SHP77 treated with DMSO at 0.1 percent for 48 hours (cell line): ENCODE results near the gene EFCAB8.
"Not testable (repeated sequence)": the region's sequence is repeated elsewhere in the genome, so short reads cannot be mapped to it uniquely, and the experiment has no call there.

ENCODE experiments used
- DNase-seq: peaks from one replicate; lab custom pipeline; 2025; lab: John Stamatoyannopoulos, UW

EFCAB8 gene

DNA sequence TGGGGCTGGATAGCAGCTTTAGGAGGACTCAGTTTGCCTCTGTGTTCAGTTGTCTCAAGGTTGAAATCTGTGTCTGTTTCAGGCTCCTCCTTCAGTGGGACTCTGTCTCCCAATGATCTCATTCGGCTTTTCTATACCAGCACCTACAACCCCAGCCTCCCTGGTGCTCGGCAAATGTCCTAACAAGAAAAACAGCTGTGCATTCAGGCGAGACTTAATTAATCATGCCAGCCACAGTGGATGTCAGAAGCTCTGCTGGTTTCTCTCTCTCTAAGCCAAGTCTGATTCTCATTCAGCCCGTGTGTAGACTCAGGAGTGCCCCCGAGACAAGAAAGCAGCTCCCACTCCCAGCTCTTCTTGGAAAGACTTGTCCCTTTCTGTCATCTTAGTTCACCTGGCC is 98.7 kb downstream of the EFCAB8 start:
- no peak for DNase-seq

DNA sequence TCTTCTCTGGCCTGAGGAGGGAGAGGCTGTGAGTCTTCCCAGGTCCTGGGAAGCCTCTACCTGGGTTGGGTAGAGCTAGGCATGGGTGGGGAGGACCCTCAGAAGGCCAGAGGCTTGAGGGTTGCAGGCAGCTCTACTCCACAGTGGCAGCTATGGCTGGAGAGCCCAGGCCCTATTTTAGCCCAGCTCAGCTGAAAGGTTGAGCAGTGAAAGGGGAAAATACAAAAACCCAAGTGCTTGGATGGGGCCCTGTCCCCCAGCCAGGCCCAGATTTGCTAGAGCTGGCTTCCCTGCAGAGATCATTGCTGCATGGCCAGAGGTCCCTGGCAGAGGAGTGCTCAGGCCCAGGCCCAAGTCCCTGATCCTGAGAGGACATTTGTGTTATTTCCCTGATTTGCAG is 99.9 kb downstream of the EFCAB8 start:
- DNase-seq = no peak

DNA sequence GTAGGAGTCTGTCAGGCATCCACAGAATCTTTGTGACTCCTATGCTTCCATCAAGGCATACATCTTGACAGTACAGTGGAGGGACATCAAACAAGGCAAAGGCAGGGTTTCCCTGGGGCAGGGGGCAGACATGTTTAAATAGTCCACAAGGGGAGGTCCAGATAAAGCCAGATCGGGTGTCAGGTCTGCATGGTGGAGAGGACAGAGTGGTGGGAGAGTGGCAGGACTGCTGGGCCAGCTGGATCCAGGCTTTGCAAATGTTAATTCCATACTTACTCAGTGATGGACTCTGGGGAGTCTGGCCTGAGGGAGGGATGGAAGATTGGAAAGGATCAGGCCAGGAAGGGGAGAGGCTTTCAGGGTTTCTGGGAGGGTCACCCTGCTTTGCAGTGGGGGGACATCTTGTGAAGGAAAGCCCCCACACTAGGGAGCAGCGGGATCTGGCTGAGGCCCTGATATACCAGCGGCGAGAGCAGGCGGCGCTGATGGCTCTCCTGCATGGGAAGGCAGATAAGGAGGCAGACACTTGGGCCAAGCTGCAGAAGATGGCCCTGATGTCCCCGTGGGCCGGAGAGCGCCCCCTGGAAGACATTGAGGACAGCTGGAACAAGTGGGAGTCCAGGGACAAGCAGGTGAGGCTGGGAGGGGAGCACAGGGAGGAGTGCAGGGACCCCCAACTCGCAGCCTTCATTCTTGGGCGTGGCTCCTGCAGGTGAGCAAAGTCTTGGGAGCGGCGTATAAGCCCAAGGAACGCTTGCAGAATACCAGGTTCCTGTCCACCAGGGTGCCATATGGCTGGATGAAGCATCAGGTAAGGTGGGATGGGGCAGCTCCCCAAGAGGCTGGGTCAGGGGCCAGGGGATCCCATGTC is 100.9 kb downstream of the EFCAB8 start:
- DNase-seq = no peak

DNA sequence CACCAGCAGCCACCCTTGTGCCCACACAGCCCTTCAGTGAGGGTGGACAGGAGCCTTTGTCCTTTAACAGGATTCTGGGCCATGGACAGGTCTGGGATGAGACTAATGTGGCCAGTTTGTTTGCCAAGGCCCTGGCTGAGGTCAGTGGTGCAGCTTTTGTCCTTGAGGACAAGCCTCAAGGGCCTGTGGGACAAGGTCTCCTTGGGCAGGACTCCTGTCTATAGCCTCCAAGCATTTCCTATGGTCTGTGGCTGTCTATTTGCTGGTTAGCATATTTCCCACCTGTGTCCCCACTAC is 101.4 kb downstream of the EFCAB8 start:
- no peak for DNase-seq

DNA sequence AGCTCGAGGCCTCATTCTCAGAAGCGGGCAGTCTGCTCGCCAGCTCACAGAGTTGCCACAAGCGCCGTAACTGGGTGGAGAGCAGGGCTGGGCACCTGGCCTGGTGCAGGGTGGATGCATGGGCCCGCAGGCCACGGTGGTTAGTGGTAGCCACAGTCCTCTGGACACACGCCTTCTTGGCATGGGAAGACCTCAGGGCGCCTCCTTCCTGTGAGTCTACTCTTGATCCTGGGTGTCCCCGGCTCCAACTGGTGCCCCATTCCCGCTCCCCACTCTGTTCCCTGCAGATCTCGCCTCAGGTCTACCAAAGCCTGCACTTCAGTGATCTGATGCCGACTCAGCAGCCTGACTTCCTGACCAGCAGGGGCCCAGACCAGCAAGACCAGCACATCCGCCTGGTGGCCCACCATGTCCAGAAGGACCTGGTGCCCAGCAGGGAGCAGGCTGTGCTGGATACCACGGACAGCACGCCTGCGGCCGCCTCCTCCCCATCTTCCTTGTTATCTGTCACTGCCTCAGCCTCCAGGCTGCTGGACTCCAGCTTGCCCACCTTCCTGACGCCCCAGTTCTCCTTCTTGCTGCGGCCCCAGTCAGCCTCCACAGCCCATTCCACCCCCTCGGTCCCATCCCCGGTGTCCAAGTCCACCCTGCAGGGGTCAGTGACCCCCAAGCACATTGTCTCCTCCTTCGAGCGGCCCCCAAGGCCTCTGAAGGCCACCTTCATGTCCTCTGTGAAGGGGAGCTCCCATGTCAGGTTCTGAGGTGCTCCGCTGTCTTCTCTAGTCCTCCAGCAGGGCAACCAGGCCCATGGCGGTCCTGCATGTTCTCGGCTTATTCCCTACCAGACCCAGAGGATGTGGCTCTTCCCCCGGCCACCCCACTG is 102.4 kb downstream of the EFCAB8 start:
- DNase-seq = no peak

DNA sequence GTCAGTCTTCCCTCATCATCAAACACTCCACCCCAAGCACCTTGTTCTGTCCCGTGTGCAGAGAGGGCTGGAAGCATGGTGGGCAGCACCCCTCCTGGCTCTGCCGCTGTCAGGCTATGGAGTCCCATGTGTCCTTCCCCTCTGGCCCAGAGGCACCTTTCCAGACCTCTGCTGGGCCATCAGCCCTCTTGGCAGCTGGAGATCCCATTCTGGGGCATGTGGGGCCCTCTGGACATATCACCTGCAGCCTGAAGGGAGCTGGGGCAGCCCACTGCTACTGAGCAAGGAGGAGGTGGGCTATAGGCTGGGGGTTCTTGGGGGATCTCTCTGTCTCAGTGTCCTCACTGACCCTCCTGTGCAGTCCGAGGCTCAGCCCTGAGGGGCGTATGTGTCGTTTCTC is 103.3 kb downstream of the EFCAB8 start:
- DNase-seq = no peak

DNA sequence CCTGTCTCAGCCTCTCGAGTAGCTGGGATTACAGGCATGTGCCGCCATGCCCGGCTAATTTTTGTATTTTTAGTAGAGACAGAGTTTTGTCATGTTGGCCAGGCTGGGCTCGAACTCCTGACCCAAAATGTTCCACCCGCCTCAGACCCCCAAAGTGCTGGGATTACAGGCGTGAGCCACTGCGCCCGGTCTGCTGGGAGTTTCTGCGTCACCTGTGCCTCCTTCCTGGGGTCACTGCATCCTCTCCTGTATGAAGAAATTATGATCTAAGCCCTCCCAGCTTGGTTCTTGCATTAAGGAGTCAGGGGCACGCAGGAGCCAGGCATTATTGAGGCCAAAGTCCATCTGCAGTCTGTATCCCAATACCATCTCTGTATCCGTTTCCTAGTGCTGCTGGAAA is 103.9 kb downstream of the EFCAB8 start:
- DNase-seq = not testable (repeated sequence)

DNA sequence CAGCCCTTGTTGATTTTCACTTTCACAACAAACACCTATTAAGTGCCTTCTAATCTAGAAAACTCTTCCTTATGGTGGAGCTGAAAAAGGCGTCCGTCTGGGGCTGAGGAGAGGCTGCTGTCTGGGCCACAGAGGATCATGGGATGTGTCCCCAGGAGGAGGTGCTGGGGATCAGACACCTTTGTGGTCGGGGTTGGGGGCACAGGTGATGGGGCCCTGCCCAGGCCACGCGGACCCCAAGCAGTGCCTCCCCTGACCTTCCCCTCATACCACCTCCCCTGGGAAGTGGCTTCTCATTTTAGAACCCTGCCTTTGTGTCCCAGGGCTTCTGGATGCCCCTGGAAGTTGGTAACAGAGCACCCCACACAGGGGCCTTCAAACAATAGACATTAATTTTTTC is 104.5 kb downstream of the EFCAB8 start:
- no peak for DNase-seq

DNA sequence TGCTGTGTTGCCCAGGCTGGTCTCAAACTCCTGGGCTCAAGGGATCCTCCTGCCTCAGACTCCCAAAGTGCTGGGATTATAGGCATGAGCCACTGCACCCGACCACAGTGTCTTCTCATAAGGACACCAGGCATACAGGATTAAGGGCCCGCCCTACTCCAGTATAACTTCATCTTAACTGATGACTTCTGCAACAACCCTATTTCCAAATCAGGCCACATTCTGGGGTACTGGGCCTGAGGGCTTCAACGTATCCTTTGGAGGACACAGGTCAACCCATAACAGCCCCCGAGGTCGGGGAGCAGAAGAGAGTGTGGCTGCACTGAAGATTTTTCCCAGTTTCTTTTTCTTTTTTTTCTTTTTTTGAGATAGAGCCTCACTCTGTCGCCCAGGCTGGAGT is 105.9 kb downstream of the EFCAB8 start:
- DNase-seq = no peak

DNA sequence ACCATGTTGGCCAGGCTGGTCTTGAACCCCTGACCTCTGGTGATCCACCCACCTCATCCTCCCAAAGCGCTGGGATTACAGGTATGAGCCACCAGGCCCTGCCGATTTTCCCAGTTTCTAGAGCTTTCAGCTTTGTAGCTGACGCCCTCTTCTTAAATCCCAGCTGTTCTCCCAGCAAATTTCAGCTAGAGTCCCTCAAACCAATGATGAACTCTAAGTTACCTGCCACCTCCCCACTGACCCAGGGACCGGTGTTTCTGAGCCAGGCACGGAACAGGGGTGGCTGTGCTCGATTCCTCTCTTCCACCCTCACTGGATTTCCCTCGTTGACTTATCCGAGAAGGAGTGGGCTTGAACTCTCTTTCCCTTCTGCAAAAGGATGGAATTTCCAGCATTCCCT is 106.4 kb downstream of the EFCAB8 start:
- no peak for DNase-seq

DNA sequence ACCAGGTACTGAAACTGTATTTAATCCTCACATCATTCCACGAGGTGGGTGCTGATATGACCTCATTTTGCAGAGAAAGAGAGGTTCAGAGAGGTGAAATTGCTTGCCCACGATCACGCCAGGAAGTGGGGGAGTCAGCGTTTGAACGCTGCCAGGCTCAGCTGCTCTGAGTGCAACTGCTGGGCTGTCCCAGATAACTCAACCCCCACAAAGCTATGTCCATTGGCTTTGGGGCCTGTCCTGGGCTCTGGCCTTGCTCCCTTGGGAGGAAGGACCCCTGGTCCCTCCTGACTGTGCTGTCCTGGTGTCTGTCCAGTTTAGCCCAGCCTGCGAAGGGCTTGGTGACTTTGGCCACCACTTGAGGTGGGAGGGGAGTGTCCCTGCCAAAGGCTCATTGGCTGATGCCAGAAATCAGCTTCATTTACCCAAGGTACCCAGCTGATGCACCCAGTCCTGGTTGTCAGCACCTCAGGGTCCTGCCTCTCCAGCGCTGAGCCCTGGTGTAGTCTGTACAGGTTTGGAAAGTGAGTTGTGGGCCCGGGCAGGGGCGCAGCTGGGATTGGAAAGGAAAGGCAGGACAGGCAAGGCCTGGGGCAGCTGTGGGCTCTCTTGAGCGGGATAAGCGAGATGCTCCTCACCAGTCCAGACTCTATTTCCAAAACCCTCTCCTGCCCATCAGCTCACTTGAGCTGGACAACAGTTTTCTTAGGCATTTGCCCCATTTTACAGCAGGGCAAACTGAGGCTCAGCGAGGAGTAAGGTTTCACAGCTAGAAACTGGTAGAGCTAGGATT is 107.1 kb downstream of the EFCAB8 start:
- no peak for DNase-seq

DNA sequence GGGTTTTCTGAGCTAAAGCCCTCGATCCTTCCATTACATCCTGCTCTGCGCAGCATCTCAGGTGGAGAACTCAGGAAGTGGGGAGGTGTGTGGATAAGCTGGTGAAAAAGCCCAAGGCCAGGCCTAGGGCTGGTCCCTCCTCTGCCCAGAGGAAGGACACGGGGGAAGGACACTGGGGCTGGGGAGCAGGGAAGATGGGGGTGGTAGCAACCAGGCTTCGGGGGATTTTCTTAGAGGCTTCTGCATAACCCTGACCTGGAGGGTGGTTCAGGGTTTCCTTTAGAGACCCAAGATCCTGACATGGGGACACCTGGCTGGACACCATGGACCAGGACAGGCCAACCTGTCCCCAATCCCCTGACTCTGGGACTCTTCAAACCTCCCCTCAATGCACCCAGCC is 107.7 kb downstream of the EFCAB8 start:
- no peak for DNase-seq

DNA sequence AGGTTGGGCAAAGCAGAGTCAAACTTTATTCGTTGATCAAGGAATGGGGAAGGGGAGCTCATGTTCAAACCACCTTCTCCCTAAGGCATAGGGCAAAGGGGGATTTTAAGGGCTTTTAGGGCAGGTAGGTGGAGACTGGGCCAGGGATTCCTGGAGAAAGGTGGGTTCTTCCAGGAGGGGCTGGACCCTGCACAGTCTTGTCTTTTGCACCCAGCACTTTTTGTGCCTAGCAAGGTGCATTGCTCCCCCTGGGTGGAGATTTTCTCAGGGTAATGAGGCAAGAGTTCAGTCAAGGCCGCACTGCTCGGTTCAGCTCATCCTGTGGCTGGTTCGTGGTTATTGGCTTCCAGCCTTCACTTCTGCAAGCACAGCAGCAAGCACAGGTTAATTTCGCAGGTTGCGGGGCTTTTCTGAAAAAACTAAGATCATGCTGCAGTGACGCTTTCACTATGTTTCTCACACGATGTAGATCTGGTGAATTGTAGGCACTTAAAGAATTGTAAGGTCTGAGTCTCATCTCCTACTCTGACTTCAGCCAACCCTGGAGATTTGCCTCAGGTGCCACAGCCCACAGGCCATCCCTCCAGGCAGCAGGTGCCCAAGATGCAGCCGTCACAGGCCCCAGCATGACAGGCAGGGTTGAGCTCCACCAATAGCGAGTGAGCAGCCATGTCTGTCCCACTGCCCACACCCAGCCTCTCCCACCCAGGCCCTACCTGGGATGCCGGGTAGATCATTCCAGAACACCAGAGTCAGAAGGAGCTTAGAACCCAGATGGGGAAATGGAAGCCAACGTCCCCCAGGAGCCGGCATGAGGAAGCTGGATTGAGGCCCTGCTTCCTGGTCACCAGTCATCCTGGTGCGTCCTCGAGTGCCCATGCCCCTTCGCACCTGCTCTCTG is 108.4 kb downstream of the EFCAB8 start:
- no peak for DNase-seq

DNA sequence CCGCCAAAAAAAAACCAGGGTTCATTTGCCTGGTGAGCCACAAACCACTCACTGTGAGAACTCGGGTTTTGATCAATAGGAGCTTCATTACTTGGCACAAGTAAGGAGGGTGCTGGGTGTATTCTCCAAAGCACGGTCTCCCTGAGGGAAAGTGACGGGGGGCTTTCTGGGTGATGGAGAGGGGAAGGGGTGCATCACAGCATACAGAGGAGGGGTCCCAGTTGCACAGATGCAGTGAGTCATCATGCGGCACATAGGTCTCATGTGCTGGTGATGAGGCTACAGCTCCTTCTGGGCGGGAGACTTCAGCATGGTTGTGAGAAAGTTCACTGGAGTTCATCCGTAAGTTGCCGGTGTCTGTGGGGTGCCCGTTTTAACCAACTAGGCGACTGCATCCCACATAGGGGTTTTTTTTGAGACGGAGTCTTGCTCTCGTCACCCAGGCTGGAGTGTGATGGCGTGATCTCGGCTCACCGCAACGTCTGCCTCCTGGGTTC is 109.3 kb downstream of the EFCAB8 start:
- no peak for DNase-seq

DNA sequence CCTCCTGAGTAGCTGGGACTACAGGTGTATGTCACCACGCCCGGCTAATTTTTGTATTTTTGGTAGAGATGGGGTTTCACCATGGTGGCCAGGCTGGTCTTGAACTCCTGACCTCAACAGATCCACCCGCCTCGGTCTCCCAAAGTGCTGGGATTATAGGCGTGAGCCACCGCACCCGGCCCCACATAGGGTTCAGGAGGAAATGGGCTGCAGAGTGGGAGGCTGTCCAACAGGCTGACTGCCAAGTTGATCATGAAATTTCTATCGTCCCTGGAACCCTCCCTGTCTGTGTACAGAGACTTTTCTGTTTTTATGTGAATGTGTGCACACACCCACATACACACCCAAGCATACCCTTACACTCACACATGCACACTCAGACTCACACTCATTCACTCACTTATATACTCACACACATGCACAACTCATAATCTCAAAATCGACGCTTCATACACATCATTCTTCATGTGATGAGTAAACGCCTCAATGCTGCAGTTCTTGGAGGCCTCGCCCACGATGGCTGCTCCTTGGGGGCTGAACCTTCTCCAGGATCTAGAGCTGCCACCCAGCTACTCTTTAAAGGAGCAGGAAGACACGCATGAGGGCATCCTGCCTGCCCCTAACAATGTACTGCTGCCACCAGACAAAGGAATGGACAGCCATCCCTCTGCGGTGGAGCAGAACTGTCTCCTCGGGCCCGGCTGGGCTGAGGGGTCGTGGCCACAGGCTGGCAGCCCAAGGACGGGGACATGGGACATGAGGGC is 109.9 kb downstream of the EFCAB8 start:
- no peak for DNase-seq

DNA sequence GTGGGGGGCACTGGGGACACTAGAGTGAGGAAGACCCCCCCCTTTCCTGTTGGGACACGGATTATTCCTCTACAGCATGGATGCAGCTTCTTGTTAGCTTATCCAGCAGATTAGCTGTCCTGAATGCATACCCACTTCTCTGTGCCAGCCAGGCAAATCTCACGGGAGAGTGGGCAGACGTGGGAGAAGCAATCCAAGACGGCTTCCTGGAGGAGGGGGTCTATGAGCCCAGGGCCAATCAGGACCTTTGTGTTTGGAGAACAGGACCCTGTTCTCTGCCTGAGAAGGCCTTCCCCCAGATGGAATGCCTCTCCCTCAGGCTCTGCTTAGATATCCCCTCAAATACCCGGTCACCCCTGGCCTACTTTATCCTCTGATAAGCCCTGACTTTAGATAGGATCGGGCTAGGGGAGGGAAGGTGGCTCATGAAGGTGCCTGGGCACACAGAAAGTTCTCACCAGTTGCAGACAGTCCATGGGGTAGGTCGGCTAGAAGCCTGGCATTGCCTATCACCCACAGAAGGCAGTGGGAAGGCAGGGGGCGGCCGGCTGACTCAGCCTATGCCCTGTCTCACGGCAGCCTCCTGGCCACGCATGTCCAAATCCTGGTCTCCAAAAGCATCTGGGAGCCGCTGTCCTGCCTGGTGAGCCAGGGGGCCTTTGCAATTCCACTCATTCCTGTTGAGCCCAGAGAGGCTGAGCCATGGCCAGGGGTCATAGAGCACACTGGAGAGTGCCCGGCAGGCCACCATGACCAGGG is 110.8 kb downstream of the EFCAB8 start:
- no peak for DNase-seq

DNA sequence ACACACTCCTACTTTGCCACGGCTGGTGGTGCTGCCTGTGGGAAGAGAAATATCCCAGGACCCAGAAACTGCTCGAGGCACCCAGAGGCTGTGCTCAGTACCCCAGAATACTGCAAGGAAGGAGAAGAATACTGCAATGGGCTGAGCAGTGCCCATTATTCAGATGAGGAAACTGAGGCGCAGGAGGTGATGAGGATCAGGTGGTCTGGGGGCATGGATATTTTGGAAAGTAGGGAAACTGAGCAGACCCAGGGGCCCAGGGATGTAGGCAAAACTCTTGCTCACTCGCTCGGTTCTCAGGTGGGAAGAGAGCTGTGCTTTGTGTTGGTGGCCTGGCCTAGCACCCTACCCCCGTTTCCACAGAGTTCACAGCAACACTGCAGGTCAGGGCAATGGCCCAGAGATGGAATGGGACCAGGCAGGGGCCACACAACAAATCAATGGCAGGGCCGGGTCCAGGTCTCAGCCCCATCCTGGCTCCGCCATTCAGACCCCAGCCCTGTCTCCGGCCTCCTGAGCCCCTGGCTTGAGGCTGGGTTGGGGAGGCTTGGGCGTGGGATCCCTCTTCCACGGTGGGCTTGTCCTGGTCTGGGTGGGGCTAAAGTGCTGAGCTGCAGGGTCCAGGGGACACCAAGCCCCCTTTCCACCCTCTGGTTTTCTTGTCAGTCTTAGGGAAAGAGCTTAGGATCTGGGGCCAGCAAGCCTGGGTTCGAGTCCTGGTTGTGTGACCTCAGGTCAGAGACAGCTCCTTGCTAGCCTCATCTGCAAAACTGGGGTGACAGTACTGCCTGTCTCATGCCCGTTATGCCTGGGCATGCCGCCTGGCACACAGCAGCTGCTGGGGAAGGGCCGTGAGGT is 111.6 kb downstream of the EFCAB8 start:
- no peak for DNase-seq

DNA sequence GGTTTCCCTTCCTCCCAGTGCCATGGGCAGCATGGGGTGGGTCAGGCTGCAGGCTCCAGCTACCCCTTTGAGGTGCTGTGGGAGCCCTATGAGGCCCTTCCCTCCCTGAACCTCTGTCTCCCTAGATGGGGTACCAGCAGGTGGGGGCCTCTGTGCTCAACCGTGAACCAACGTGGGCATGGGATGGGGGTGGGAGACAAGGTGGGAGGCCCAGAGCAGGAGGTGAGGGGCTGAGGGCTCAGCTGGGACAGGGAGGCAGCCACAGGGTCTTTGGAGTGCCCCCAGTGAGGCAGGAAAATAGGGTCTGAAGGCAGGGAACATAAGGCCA is 112.2 kb downstream of the EFCAB8 start:
- no peak for DNase-seq

DNA sequence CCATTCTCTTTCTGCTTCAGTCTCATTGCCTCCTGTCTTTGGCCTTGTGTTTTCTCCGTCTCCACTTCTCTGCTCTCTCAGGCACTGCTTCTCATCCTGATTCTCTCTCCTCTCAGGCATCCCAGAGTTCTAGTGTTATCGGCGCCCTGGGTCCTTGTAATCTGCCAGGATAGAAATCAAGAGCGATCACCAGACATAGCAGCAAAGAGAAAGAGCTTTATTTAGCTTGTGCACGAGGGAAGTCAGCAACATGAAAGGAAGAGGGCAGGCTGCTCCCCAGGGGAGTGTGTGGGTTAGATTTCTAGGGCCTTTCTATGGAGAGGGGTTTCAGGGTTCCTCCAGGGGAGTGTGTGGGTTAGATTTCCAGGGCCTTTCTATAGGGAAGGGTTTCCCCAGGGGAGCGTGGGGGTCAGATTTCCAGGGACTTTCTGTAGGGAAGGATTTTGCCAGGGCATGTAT is 113.0 kb downstream of the EFCAB8 start:
- DNase-seq = no peak
